IPS-15b (cell line): ENCODE data around the gene FITM1.

ENCODE experiments used
- H3K27me3 ChIP-seq: one replicate; pipeline ENCODE4 v1.6.1; 2013; ENCODE audit warnings: low read length; ENCODE audit not compliant: control insufficient read depth, insufficient read depth
- H3K36me3 ChIP-seq: one replicate; pipeline ENCODE4 v1.6.1; 2013; ENCODE audit warnings: low read length; ENCODE audit not compliant: control insufficient read depth, insufficient read depth
- H3K4me1 ChIP-seq: one replicate; pipeline ENCODE4 v1.6.1; 2013; ENCODE audit warnings: mild to moderate bottlenecking, low read length; ENCODE audit not compliant: control insufficient read depth, insufficient read depth
- H3K4me3 ChIP-seq: one replicate; pipeline ENCODE4 v1.5.1; 2013; ENCODE audit warnings: low read depth, low read length
- H3K9ac ChIP-seq: one replicate; pipeline ENCODE4 v1.6.1; 2013; ENCODE audit warnings: low read depth, mild to moderate bottlenecking, low read length
- H3K9me3 ChIP-seq: one replicate; pipeline ENCODE4 v1.6.1; 2013; ENCODE audit warnings: mild to moderate bottlenecking, low read length; ENCODE audit not compliant: control insufficient read depth, insufficient read depth

Gene FITM1

GRCh38 chr14:24130380-24130716 lies at the start of gene FITM1:
Gene FITM1, plus strand, starts transcription at chr14:24130659. Its CDS starts 905 bp downstream, at chr14:24131564.
- Histone ChIP-seq H3K4me3 (no peak within 1 kb of the TSS), H3K9ac (no peak within 1 kb of the TSS), H3K27me3 (no peaks in the 10 kb centered on the region), H3K9me3 (no peaks in the 10 kb centered on the region), H3K4me1 (peaks cover 2% of the 10 kb centered on the region), H3K36me3 (no peaks in the 10 kb centered on the region)

- H3K9ac ChIP-seq = no peak overlapping the region
- H3K4me1 ChIP-seq = peaks cover 25% of the 10 kb centered on the region
- peaks cover 17% of the 10 kb centered on the region for H3K27me3 ChIP-seq
Observed at GRCh38 chr14:24080888-24081738, 49.3 kb upstream of the FITM1 start.

GRCh38 chr14:24081739-24082211 lies 48.7 kb upstream of the FITM1 start:
- Histone ChIP-seq H3K4me3 (peak overlapping the region; percentile 69), H3K9ac (peak overlapping the region; percentile 65), H3K4me1 (peaks cover 25% of the 10 kb centered on the region)

More at GRCh38 chr14:24080888-24081738, 49.3 kb upstream of the FITM1 start:
- Histone ChIP-seq H3K9me3 (no peaks in the 10 kb centered on the region), H3K36me3 (no peaks in the 10 kb centered on the region), H3K4me3 (peak overlapping the region; percentile 69)

GRCh38 chr14:24082411-24083080 lies 47.9 kb upstream of the FITM1 start:
- Histone ChIP-seq H3K36me3 (no peaks in the 10 kb centered on the region), H3K4me3 (peak overlapping the region; percentile 69), H3K4me1 (peaks cover 25% of the 10 kb centered on the region), H3K9ac (no peak overlapping the region), H3K27me3 (peaks cover 17% of the 10 kb centered on the region), H3K9me3 (no peaks in the 10 kb centered on the region)

More at GRCh38 chr14:24081739-24082211, 48.7 kb upstream of the FITM1 start:
- Histone ChIP-seq H3K36me3 (no peaks in the 10 kb centered on the region), H3K27me3 (peaks cover 17% of the 10 kb centered on the region), H3K9me3 (no peaks in the 10 kb centered on the region)

GRCh38 chr14:24083462-24083861 lies 47.0 kb upstream of the FITM1 start:
- no peak overlapping the region for H3K9ac ChIP-seq
- H3K36me3 ChIP-seq = no peaks in the 10 kb centered on the region
- H3K4me3 ChIP-seq = no peak overlapping the region
- H3K27me3 ChIP-seq = peaks cover 17% of the 10 kb centered on the region
- peaks cover 23% of the 10 kb centered on the region for H3K4me1 ChIP-seq
- H3K9me3 ChIP-seq = no peaks in the 10 kb centered on the region

- H3K27me3 ChIP-seq = peaks cover 17% of the 10 kb centered on the region
- H3K4me1 ChIP-seq = peaks cover 21% of the 10 kb centered on the region
- no peak overlapping the region for H3K9ac ChIP-seq
- H3K9me3 ChIP-seq = no peaks in the 10 kb centered on the region
- no peak overlapping the region for H3K4me3 ChIP-seq
- no peaks in the 10 kb centered on the region for H3K36me3 ChIP-seq
Observed at GRCh38 chr14:24084440-24084839, 46.0 kb upstream of the FITM1 start.

GRCh38 chr14:24085215-24085614 lies 45.2 kb upstream of the FITM1 start:
- peaks cover 13% of the 10 kb centered on the region for H3K4me1 ChIP-seq
- H3K27me3 ChIP-seq = peaks cover 17% of the 10 kb centered on the region
- H3K4me3 ChIP-seq = no peak overlapping the region
- no peaks in the 10 kb centered on the region for H3K36me3 ChIP-seq
- H3K9me3 ChIP-seq = no peaks in the 10 kb centered on the region
- H3K9ac ChIP-seq = no peak overlapping the region

GRCh38 chr14:24086193-24086955 lies 44.1 kb upstream of the FITM1 start:
- no peaks in the 10 kb centered on the region for H3K9me3 ChIP-seq
- no peak overlapping the region for H3K9ac ChIP-seq
- H3K4me1 ChIP-seq = peaks cover 7% of the 10 kb centered on the region
- H3K4me3 ChIP-seq = no peak overlapping the region
- H3K27me3 ChIP-seq = peaks cover 17% of the 10 kb centered on the region
- H3K36me3 ChIP-seq = no peaks in the 10 kb centered on the region

GRCh38 chr14:24087004-24087403 lies 43.5 kb upstream of the FITM1 start:
- Histone ChIP-seq H3K4me3 (no peak overlapping the region), H3K9ac (no peak overlapping the region), H3K36me3 (no peaks in the 10 kb centered on the region), H3K9me3 (no peaks in the 10 kb centered on the region), H3K4me1 (peaks cover 4% of the 10 kb centered on the region), H3K27me3 (peaks cover 14% of the 10 kb centered on the region)

GRCh38 chr14:24088095-24088494 lies 42.4 kb upstream of the FITM1 start:
- H3K9me3 ChIP-seq = no peaks in the 10 kb centered on the region
- H3K4me3 ChIP-seq = no peak overlapping the region
- H3K9ac ChIP-seq = no peak overlapping the region
- no peaks in the 10 kb centered on the region for H3K36me3 ChIP-seq
- no peaks in the 10 kb centered on the region for H3K4me1 ChIP-seq
- peaks cover 10% of the 10 kb centered on the region for H3K27me3 ChIP-seq

- H3K9me3 ChIP-seq = no peaks in the 10 kb centered on the region
- no peaks in the 10 kb centered on the region for H3K36me3 ChIP-seq
- no peak overlapping the region for H3K4me3 ChIP-seq
- no peak overlapping the region for H3K9ac ChIP-seq
- no peaks in the 10 kb centered on the region for H3K4me1 ChIP-seq
- H3K27me3 ChIP-seq = peaks cover 6% of the 10 kb centered on the region
Observed at GRCh38 chr14:24089890-24090289, 40.6 kb upstream of the FITM1 start.
